Measurements from ENCODE around the gene RCAN2.

DNA sequence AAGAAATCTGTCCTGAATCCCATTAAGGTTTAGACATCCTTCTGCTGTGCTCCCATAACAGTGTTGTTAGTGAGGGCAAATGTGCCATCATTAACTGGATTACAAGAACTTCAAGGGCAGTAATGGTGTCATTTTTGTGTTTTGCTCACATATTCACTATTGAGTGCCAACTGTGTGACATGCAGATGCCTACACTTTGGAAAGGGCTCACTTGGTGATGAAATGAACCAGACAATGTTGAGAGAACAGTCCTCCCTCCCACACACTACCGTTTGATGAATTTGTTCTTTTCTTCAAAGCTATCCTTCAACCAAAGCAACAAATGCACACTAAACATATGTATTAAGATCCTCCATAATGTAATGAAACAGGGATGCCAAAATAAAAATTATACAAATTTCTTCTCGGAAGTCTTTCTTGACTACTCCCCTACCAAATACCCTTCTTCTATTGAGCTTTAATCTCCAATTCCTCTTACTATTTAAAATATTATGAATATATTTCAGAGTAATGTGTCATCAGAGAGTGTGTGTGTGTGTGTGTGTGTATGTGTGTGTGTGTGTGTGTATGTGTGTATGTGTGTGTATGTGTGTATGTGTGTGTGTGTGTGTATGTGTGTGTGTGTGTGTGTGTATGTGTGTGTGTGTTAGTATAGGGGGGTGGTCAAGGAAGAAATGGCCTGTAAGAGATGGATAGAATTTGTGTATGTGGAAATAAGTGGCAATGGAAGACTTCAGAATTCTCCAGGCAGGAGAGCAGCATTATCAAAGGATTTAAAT, 228.1 kb downstream of the RCAN2 start:
- TF ChIP-seq, protein P1, sequence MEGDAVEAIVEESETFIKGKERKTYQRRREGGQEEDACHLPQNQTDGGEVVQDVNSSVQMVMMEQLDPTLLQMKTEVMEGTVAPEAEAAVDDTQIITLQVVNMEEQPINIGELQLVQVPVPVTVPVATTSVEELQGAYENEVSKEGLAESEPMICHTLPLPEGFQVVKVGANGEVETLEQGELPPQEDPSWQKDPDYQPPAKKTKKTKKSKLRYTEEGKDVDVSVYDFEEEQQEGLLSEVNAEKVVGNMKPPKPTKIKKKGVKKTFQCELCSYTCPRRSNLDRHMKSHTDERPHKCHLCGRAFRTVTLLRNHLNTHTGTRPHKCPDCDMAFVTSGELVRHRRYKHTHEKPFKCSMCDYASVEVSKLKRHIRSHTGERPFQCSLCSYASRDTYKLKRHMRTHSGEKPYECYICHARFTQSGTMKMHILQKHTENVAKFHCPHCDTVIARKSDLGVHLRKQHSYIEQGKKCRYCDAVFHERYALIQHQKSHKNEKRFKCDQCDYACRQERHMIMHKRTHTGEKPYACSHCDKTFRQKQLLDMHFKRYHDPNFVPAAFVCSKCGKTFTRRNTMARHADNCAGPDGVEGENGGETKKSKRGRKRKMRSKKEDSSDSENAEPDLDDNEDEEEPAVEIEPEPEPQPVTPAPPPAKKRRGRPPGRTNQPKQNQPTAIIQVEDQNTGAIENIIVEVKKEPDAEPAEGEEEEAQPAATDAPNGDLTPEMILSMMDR (IDR thresholded peaks at IDR 0.05): no peak
- TF ChIP-seq POLR2AphosphoS5 (IDR thresholded peaks at IDR 0.05): no peak
- no peak for TF ChIP-seq POLR2A (IDR thresholded peaks at IDR 0.05)

All from gastroesophageal sphincter (tissue), 3 donors.